DLD1 (cell line): Measurements from ENCODE around the gene MYOCOS.
"Not testable (repeated sequence)": the region's sequence is repeated elsewhere in the genome, so short reads cannot be mapped to it uniquely, and the experiment has no call there.

Experiments used
- in situ Hi-C: cut with HindIII; loops from 2 replicates; pipeline ENCODE4 v1.10.0; 2017; ENCODE audit warnings: low sequenced_read_pairs

MYOCOS gene

GRCh38 chr1:171622152-171622462 lies at the start of gene MYOCOS:
TSS of gene MYOCOS (plus strand) at chr1:171622243. CDS start at chr1:171623884, 1,641 bp downstream.
- in situ Hi-C loops, result no loop called here

GRCh38 chr1:171576144-171576543 lies 45.9 kb upstream of the MYOCOS start:
- in situ Hi-C loops, result no loop called here

GRCh38 chr1:171581226-171581625 lies 40.8 kb upstream of the MYOCOS start:
- in situ Hi-C loops, result no loop called here

- in situ Hi-C loops, result no loop called here
Measured at GRCh38 chr1:171581766-171582165, 40.3 kb upstream of the MYOCOS start.

GRCh38 chr1:171582589-171582988 lies 39.5 kb upstream of the MYOCOS start:
- in situ Hi-C loops, result no loop called here

- in situ Hi-C loops, result no loop called here
Measured at GRCh38 chr1:171583591-171584201, 38.3 kb upstream of the MYOCOS start.

GRCh38 chr1:171585715-171586114 lies 36.3 kb upstream of the MYOCOS start:
- in situ Hi-C loops, result no loop called here

- in situ Hi-C loops, result no loop called here
Measured at GRCh38 chr1:171588230-171588629, 33.8 kb upstream of the MYOCOS start.

- in situ Hi-C loops, result no loop called here
Measured at GRCh38 chr1:171590022-171590421, 32.0 kb upstream of the MYOCOS start.

- in situ Hi-C loops, result no loop called here
Measured at GRCh38 chr1:171595324-171595723, 26.7 kb upstream of the MYOCOS start.

- in situ Hi-C loops, result no loop called here
Measured at GRCh38 chr1:171596119-171596518, 25.9 kb upstream of the MYOCOS start.

GRCh38 chr1:171596705-171597104 lies 25.3 kb upstream of the MYOCOS start:
- in situ Hi-C loops, result no loop called here

GRCh38 chr1:171597203-171597602 lies 24.8 kb upstream of the MYOCOS start:
- in situ Hi-C loops, result no loop called here

- in situ Hi-C loops, result not testable (repeated sequence)
Measured at GRCh38 chr1:171600310-171600709, 21.7 kb upstream of the MYOCOS start.

- in situ Hi-C loops, result no loop called here
Measured at GRCh38 chr1:171600862-171601261, 21.2 kb upstream of the MYOCOS start.

GRCh38 chr1:171603042-171603441 lies 19.0 kb upstream of the MYOCOS start:
- in situ Hi-C loops, result not testable (repeated sequence)

- in situ Hi-C loops, result no loop called here
Measured at GRCh38 chr1:171606402-171606941, 15.6 kb upstream of the MYOCOS start.

GRCh38 chr1:171610385-171610784 lies 11.7 kb upstream of the MYOCOS start:
- in situ Hi-C loops, result no loop called here

GRCh38 chr1:171611306-171611705 lies 10.7 kb upstream of the MYOCOS start:
- in situ Hi-C loops, result no loop called here

- in situ Hi-C loops, result no loop called here
Measured at GRCh38 chr1:171613282-171613681, 8.8 kb upstream of the MYOCOS start.

GRCh38 chr1:171615122-171615906 lies 6.7 kb upstream of the MYOCOS start:
- in situ Hi-C loops, result not testable (repeated sequence)

GRCh38 chr1:171616586-171616985 lies 5.5 kb upstream of the MYOCOS start:
- in situ Hi-C loops, result no loop called here
